Lower lobe of right lung (tissue), 2 donors: ENCODE results near the gene NUDT2. TPM values are rescaled to one million over a fixed set of nuclear protein-coding genes. Genes with fewer than 3 reads are reported as not detected.

Experiments used
- ATAC-seq, 2 donors: fragments of 200-7000 bp; cut with Tn5 transposase; one replicate each; pipeline ENCODE4 v1.9.1; 2020 to 2022; ENCODE audit warnings: mild to moderate bottlenecking in 2 of 2, moderate library complexity in 2 of 2
- DNase-seq: peaks from one replicate; pipeline ENCODE4 v3.0.0-alpha.2; 2020
- H3K27ac ChIP-seq: fragments of 200-600 bp; one replicate; pipeline ENCODE4 v1.8.0; 2022
- H3K27me3 ChIP-seq: fragments of 200-600 bp; one replicate; pipeline ENCODE4 v1.8.0; 2022; ENCODE audit warnings: low read depth
- H3K36me3 ChIP-seq: fragments of 200-600 bp; one replicate; pipeline ENCODE4 v1.8.0; 2022; ENCODE audit warnings: mild to moderate bottlenecking
- H3K4me1 ChIP-seq: fragments of 200-600 bp; one replicate; pipeline ENCODE4 v1.8.0; 2022
- H3K4me3 ChIP-seq: fragments of 200-600 bp; one replicate; pipeline ENCODE4 v1.8.0; 2022; ENCODE audit warnings: mild to moderate bottlenecking
- H3K9me3 ChIP-seq: fragments of 200-600 bp; one replicate; pipeline ENCODE4 v1.8.0; 2022
- CTCF ChIP-seq: fragments of 200-600 bp; IDR thresholded peaks from one replicate; pipeline ENCODE4 v1.8.0; 2022; ENCODE audit warnings: antibody characterized with exemption, mild to moderate bottlenecking
- intact Hi-C: fragments of 100-400 bp; cut with DNase I; formaldehyde crosslinking; loops from one replicate; pipeline ENCODE4 v1.11.0; 2022
- total RNA-seq: library from RNA; stranded (reverse); fragmentation: NEBNext Ultra II Directional; extraction: Animal tissue kit (Norgen Biotek cat#: 25700); gene quantifications from one replicate; pipeline ENCODE4 v1.2.1, GENCODE V29; 2021
- donor health status: DM: no; HTN: yes; CAD: no; lungs with severe emphysema.

The NUDT2 gene
- total RNA-seq, 1 donor from 2014 or later = 13.5 TPM

GRCh38 chr9:34331196-34331595 is 1.8 kb downstream of the NUDT2 start:
- Histone ChIP-seq H3K9me3 (no peaks in the 10 kb centered on the region), H3K27ac (no peak overlapping the region), H3K36me3 (peaks cover 9% of the 10 kb centered on the region), H3K4me1 (peaks cover 17% of the 10 kb centered on the region), H3K4me3 (no peak overlapping the region), H3K27me3 (no peaks in the 10 kb centered on the region)
- TF ChIP-seq CTCF = no peak
- ATAC-seq (no peak), DNase-seq (no peak)
- intact Hi-C loops = no loop called here

DNA sequence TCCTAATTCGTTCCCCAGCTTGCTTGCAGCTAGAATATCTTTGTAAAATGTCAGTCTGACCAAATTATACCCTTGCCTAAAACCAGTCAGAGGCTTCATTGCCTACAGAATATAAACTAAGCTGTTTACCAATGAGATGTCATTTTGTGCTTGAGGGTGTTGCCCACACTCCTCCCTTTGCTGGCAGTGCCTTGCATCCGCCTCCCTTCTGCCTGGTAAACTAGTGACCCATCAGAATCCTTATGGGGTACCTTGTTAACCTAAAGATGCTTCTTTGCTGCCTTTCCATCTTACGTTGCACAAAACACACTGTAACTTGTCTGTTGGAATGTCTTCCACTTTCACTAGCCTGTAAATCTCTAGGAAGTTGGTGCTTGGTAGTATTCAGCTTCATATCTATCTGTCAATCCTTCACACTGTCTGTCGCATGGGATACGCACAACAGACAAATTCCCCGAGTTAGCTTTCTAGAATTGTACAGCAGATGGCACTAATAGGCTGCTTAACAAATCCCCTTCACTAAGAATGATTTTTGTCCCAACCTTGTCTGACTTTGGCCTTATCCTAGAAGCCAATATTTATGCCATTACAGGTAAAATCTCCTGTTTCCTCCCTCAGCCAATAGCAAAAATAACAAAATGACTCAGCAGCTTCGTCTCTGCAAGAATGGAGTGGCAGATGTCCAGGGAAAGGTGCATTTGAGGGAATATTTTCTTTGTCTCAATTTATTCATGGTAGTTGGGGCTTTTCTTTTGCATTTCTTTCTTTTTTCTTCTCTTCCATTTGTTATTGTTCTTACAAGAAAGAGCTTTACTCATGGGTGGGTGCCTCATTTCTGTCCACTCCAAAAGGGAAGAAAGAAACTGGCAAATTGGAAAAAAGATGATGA is 3.0 kb downstream of the NUDT2 start:
- peaks cover 9% of the 10 kb centered on the region for H3K36me3 ChIP-seq
- no peak for DNase-seq
- H3K27ac ChIP-seq = no peak overlapping the region
- peak; percentile 53 for TF ChIP-seq CTCF
- peaks cover 17% of the 10 kb centered on the region for H3K4me1 ChIP-seq
- H3K27me3 ChIP-seq = no peaks in the 10 kb centered on the region
- H3K4me3 ChIP-seq = no peak overlapping the region
- intact Hi-C loops = no loop called here
- no peaks in the 10 kb centered on the region for H3K9me3 ChIP-seq
- no peak for ATAC-seq

DNA sequence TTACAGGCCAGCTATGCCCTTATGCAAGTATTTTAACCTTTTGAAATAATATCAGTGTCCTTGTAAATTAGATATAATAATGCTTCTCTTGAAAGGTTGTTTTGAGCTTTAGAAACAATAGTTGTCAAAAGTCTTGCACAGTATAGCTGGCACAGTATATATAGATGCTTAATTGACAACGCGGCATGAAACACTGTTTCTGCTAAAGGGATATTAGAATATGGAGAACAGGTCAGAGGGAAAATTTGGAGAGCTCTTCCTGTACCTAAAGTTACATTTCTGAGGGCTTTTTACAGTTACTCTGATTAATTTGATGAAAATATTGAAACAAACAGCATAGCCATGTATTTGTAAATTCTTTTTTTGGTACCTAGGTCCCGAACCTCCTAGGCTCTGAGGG is 4.5 kb downstream of the NUDT2 start:
- no peak overlapping the region for H3K4me3 ChIP-seq
- H3K27ac ChIP-seq = no peak overlapping the region
- H3K36me3 ChIP-seq = peaks cover 13% of the 10 kb centered on the region
- peaks cover 7% of the 10 kb centered on the region for H3K4me1 ChIP-seq
- no peaks in the 10 kb centered on the region for H3K9me3 ChIP-seq
- no peak for DNase-seq
- TF ChIP-seq CTCF = no peak
- no peaks in the 10 kb centered on the region for H3K27me3 ChIP-seq
- intact Hi-C loops = no loop called here
- no peak for ATAC-seq

GRCh38 chr9:34334337-34334824 is 5.0 kb downstream of the NUDT2 start:
- Histone ChIP-seq H3K9me3 (no peaks in the 10 kb centered on the region), H3K4me1 (peaks cover 7% of the 10 kb centered on the region), H3K27ac (no peak overlapping the region), H3K36me3 (peaks cover 19% of the 10 kb centered on the region), H3K27me3 (no peaks in the 10 kb centered on the region), H3K4me3 (no peak overlapping the region)
- DNase-seq (no peak), ATAC-seq (no peak)
- TF ChIP-seq CTCF = no peak
- intact Hi-C loops = no loop called here

- TF ChIP-seq CTCF = no peak
- intact Hi-C loops = no loop called here
These were observed 5.5 kb downstream of the NUDT2 start for GRCh38 chr9:34334916-34335315.

More at GRCh38 chr9:34334916-34335315, 5.5 kb downstream of the NUDT2 start:
- ATAC-seq = no peak
- H3K9me3 ChIP-seq = no peaks in the 10 kb centered on the region
- peaks cover 7% of the 10 kb centered on the region for H3K4me1 ChIP-seq
- no peak for DNase-seq
- H3K27ac ChIP-seq = no peak overlapping the region
- no peak overlapping the region for H3K4me3 ChIP-seq
- peaks cover 24% of the 10 kb centered on the region for H3K36me3 ChIP-seq
- no peaks in the 10 kb centered on the region for H3K27me3 ChIP-seq
